OCI-LY1 (cell line): ENCODE measurements around the gene PCDHGA10.

Source experiments
- CTCF ChIP-seq: fragments of 200-600 bp; sonication (generic), shearing (Covaris generic); IDR thresholded peaks from 2 replicates; pipeline ENCODE4 v1.5.1; 2017; ENCODE audit warnings: mild to moderate bottlenecking, antibody characterized with exemption, low read length, moderate library complexity, mixed read lengths
- EZH2 ChIP-seq: fragments of 200-600 bp; sonication (generic), shearing (Covaris generic); IDR thresholded peaks from 2 replicates; pipeline ENCODE4 v1.8.0; 2017; ENCODE audit warnings: borderline replicate concordance, mixed run types, mild to moderate bottlenecking, antibody characterized with exemption, low read length, moderate library complexity, mixed read lengths

- TF ChIP-seq CTCF, result no peak
- no peak for TF ChIP-seq EZH2
These were observed 48.7 kb upstream of the PCDHGA10 start, which contains the start of gene PCDHGA5 for GRCh38 chr5:141363952-141364660.
